Gastrocnemius medialis (tissue), 4 donors: ENCODE results near the gene DPYD.

Source experiments
- CTCF ChIP-seq, 5 experiments: fragments of 450-650 bp in 3 of 5; fragments of 200-600 bp in 2 of 5; sonication (generic) in 2 of 5; IDR thresholded peaks in 4 of 5; conservative IDR thresholded peaks in 1 of 5; 1 replicate in 4 of 5; 2 replicates in 1 of 5; pipeline ENCODE4 v1.5.1; 2016 to 2019; ENCODE audit warnings: antibody characterized with exemption in 5 of 5, mild to moderate bottlenecking in 3 of 5, moderate library complexity in 3 of 5
- POLR2A ChIP-seq, 2 donors: fragments of 450-650 bp; IDR thresholded peaks; one replicate each; pipeline ENCODE4 v1.6.1; 2017; ENCODE audit warnings: antibody characterized with exemption in 2 of 2, mild to moderate bottlenecking in 2 of 2, moderate library complexity in 2 of 2

DNA sequence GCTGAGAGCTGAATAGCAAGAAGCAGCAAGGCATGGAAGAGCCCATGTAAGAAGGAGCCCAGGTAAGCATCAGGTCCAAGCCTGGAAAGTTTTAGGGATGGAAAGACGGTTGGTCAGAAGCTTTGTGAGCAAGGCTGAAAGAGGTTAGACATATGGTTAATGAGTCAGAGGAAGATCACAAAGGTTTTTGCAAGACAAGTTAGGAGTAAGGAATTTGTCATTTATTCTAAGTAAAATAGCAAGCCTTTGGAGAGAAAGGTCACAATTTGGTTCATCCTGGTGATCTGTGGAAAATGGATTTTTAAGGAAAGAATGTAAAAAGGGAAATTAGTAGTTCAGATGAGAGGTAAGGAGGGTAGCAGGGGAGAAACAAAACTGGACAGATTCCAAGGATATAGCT, 106.7 kb downstream of the DPYD start:
- TF ChIP-seq POLR2A (IDR thresholded peaks at IDR 0.05) = no peak
- TF ChIP-seq CTCF (IDR thresholded peaks at IDR 0.05 in 4 of 5, conservative IDR thresholded peaks at IDR 0.05 in 1 of 5) = no peak
